Activated T-cell treated with anti-CD3 and anti-CD28 coated beads, Interleukin-2, amount 50 U/mL, for 4 hours (primary cell): Measurements from ENCODE around the gene H19. TPM values are rescaled to one million over a fixed set of nuclear protein-coding genes. Genes with fewer than 3 reads are reported as not detected.

Source experiments
- ATAC-seq, 2 donors: fragments of 200-7000 bp; cut with Tn5 transposase; one replicate each; pipeline ENCODE4 v1.10.0; 2021
- DNase-seq: peaks from one replicate; pipeline ENCODE4 v3.0.0-alpha.2; 2020
- H3K27me3 Mint-ChIP-seq: one replicate; pipeline ENCODE4 v1.8.0; 2021; ENCODE audit warnings: low read depth, mixed read lengths
- H3K36me3 Mint-ChIP-seq: one replicate; pipeline ENCODE4 v1.8.0; 2022; ENCODE audit warnings: mixed read lengths; ENCODE audit not compliant: insufficient read depth
- H3K4me1 Mint-ChIP-seq: one replicate; pipeline ENCODE4 v1.8.0; 2021; ENCODE audit warnings: low read depth, mixed read lengths
- H3K4me3 Mint-ChIP-seq: one replicate; pipeline ENCODE4 v1.8.0; 2021; ENCODE audit warnings: mild to moderate bottlenecking, moderate library complexity, mixed read lengths
- H3K9me3 Mint-ChIP-seq: one replicate; pipeline ENCODE4 v1.8.0; 2021; ENCODE audit warnings: mixed read lengths
- total RNA-seq, 3 donors: library from RNA; stranded (reverse); gene quantifications; one replicate each; pipeline ENCODE4 v1.2.1, GENCODE V29; 2021

The H19 gene
- total RNA-seq: 1 to 10 TPM in 1 of 3 donors, under 1 TPM in 2; 0.54 to 1.5 (median 0.79) TPM

DNA sequence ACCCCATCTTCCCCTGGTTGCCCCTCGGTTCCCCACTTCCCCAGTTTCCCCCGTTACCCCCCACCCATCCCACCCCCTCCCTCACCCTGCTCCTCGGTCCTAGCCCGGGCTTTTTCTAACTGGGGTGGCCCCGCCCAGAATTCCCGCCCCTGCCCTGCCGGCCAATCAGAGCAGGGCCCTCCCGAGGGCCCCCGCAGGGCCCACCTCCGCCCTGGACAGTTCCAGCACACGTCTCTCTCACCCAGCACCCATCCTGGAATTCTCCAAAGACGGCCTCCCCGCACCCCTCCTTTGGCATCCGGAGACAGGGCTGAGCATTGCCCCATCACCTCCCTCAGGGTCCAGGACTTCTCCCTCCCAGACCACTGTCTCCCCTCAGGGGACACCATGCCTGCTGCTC lies at the start of gene H19:
H19 (minus strand) TSS at position 88 of the 400 bp plus-strand sequence.
- DNase-seq: no peak
- ATAC-seq: no peak
- Mint-ChIP-seq H3K9me3 (no peaks in the 10 kb centered on the region), H3K36me3 (no peaks in the 10 kb centered on the region), H3K4me1 (no peaks in the 10 kb centered on the region), H3K27me3 (no peaks in the 10 kb centered on the region), H3K4me3 (no peak within 1 kb of the TSS)

GRCh38 chr11:2041963-2042362 lies 44.3 kb upstream of the H19 start:
- DNase-seq: no peak
- no peaks in the 10 kb centered on the region for H3K9me3 Mint-ChIP-seq
- H3K4me3 Mint-ChIP-seq: no peak overlapping the region
- H3K36me3 Mint-ChIP-seq: no peaks in the 10 kb centered on the region
- H3K4me1 Mint-ChIP-seq: no peaks in the 10 kb centered on the region
- ATAC-seq: no peak
- no peaks in the 10 kb centered on the region for H3K27me3 Mint-ChIP-seq

- H3K9me3 Mint-ChIP-seq: no peaks in the 10 kb centered on the region
- ATAC-seq (no peak), DNase-seq (no peak)
- no peaks in the 10 kb centered on the region for H3K36me3 Mint-ChIP-seq
- no peaks in the 10 kb centered on the region for H3K4me1 Mint-ChIP-seq
- no peaks in the 10 kb centered on the region for H3K27me3 Mint-ChIP-seq
- no peak overlapping the region for H3K4me3 Mint-ChIP-seq
Observed at GRCh38 chr11:2041153-2041552, 43.5 kb upstream of the H19 start.

GRCh38 chr11:2039198-2039759 lies 41.6 kb upstream of the H19 start:
- ATAC-seq: no peak

GRCh38 chr11:2036863-2037486 lies 39.3 kb upstream of the H19 start:
- peak; percentile 58 to 74 for ATAC-seq
- no peaks in the 10 kb centered on the region for H3K9me3 Mint-ChIP-seq
- no peaks in the 10 kb centered on the region for H3K4me1 Mint-ChIP-seq
- no peaks in the 10 kb centered on the region for H3K36me3 Mint-ChIP-seq
- no peaks in the 10 kb centered on the region for H3K27me3 Mint-ChIP-seq
- H3K4me3 Mint-ChIP-seq: no peak overlapping the region
- DNase-seq: no peak

More at GRCh38 chr11:2039198-2039759, 41.6 kb upstream of the H19 start:
- DNase-seq: no peak
- Mint-ChIP-seq H3K4me1 (no peaks in the 10 kb centered on the region), H3K27me3 (no peaks in the 10 kb centered on the region), H3K9me3 (no peaks in the 10 kb centered on the region), H3K4me3 (no peak overlapping the region), H3K36me3 (no peaks in the 10 kb centered on the region)

GRCh38 chr11:2035382-2035781 lies 37.7 kb upstream of the H19 start:
- Mint-ChIP-seq H3K4me3 (no peak overlapping the region), H3K9me3 (no peaks in the 10 kb centered on the region), H3K36me3 (no peaks in the 10 kb centered on the region), H3K27me3 (no peaks in the 10 kb centered on the region), H3K4me1 (no peaks in the 10 kb centered on the region)
- DNase-seq (no peak), ATAC-seq (no peak)

GRCh38 chr11:2031058-2031457 lies 33.4 kb upstream of the H19 start:
- Mint-ChIP-seq H3K4me3 (no peak overlapping the region), H3K36me3 (no peaks in the 10 kb centered on the region), H3K27me3 (no peaks in the 10 kb centered on the region), H3K4me1 (no peaks in the 10 kb centered on the region), H3K9me3 (no peaks in the 10 kb centered on the region)
- DNase-seq (no peak), ATAC-seq (no peak)

DNA sequence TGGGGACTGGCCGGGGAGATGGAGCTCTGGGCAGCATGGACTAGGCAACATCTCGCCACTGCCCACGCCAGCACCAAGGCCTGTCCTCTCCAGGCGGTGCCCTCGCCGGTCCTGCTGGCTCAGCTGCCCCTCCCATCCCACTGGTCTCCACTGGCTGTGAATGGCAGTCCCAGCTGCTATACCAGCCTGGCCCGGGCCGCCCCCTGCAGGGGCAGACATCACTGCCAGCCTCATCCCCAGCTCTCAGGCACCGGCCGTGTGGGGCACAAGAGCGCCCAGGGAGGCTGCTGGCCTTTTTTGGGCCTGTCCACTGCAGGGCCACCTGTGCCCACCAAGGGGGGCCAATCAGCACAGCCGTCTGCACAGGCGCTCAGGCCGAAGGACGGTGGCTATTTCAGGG lies 30.1 kb upstream of the H19 start:
- no peaks in the 10 kb centered on the region for H3K9me3 Mint-ChIP-seq

DNA sequence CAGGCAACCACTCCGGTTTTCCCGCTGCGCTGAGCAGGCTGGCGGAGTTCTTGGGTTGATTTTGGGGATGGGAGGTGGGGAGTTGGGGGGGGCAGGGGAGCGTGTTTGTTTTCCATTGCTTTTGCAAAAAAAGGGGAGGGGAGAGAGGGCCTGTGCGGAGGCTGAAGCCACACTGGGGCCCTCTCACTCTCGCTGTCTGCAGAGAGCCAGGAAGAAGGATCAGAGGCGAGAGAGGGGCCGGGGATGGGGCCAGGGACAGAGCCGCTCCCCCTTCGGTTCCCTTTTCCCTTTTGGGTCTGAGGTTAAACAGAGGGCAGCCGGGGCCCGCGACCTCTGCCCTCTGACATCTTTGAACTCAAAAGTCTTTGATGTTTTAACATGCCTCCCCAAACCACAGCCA lies 17.4 kb upstream of the H19 start:
- no peaks in the 10 kb centered on the region for H3K4me1 Mint-ChIP-seq
- DNase-seq (no peak), ATAC-seq (no peak)
- no peaks in the 10 kb centered on the region for H3K9me3 Mint-ChIP-seq
- H3K27me3 Mint-ChIP-seq: no peaks in the 10 kb centered on the region
- H3K36me3 Mint-ChIP-seq: no peaks in the 10 kb centered on the region
- no peak overlapping the region for H3K4me3 Mint-ChIP-seq

More for the DNA sequence above, 30.1 kb upstream of the H19 start:
- H3K4me3 Mint-ChIP-seq: no peak overlapping the region
- no peak for ATAC-seq
- H3K36me3 Mint-ChIP-seq: no peaks in the 10 kb centered on the region
- H3K4me1 Mint-ChIP-seq: no peaks in the 10 kb centered on the region
- no peak for DNase-seq
- no peaks in the 10 kb centered on the region for H3K27me3 Mint-ChIP-seq

GRCh38 chr11:2012440-2012839 lies 14.8 kb upstream of the H19 start:
- H3K9me3 Mint-ChIP-seq: no peaks in the 10 kb centered on the region
- no peak overlapping the region for H3K4me3 Mint-ChIP-seq
- no peaks in the 10 kb centered on the region for H3K36me3 Mint-ChIP-seq
- no peak for ATAC-seq
- H3K4me1 Mint-ChIP-seq: no peaks in the 10 kb centered on the region
- no peak for DNase-seq
- H3K27me3 Mint-ChIP-seq: no peaks in the 10 kb centered on the region

DNA sequence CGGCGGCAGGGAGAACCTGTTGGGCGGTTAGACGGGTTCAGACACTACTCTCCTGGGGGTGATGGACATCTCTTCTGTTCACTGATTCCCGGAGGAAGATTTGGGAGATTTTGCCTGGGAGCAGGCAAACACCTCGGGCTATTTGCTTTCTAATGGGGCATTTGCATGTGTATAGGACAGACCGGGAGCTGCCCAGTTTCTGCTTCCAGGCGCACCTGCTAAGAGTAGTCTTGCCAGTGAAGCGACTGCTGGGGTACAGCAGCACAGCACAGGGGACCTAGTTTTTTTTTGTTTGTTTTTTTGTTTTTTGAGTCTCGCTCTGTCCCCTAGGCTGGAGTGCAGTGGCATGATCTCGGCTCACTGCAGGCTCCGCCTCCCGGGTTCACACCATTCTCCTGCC lies 6.8 kb upstream of the H19 start:
- DNase-seq (no peak), ATAC-seq (no peak)
- Mint-ChIP-seq H3K27me3 (no peaks in the 10 kb centered on the region), H3K4me3 (no peak overlapping the region), H3K36me3 (no peaks in the 10 kb centered on the region), H3K4me1 (no peaks in the 10 kb centered on the region), H3K9me3 (no peaks in the 10 kb centered on the region)

DNA sequence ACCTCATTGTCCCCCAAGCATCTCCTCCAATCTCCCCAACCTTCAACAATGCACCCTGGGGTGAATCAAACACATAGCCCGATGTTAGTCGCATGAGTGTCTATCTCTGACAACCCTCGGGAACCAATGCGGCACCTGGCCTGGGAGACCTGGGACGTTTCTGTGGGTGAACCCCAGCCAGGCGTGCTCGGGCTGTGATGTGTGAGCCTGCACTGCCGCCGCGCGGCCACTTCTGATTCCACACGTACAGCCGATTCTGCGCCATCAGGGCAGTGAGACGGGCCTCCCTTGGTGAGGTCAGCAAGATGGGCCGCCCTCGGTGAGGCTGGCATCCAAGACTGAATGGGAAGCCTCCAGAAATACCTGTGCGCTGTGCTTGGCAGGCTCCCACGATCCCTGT lies 5.2 kb upstream of the H19 start:
- no peaks in the 10 kb centered on the region for H3K27me3 Mint-ChIP-seq
- no peaks in the 10 kb centered on the region for H3K9me3 Mint-ChIP-seq
- no peak overlapping the region for H3K4me3 Mint-ChIP-seq
- no peaks in the 10 kb centered on the region for H3K4me1 Mint-ChIP-seq
- no peak for DNase-seq
- ATAC-seq: peak; percentile 54 to 72
- no peaks in the 10 kb centered on the region for H3K36me3 Mint-ChIP-seq

DNA sequence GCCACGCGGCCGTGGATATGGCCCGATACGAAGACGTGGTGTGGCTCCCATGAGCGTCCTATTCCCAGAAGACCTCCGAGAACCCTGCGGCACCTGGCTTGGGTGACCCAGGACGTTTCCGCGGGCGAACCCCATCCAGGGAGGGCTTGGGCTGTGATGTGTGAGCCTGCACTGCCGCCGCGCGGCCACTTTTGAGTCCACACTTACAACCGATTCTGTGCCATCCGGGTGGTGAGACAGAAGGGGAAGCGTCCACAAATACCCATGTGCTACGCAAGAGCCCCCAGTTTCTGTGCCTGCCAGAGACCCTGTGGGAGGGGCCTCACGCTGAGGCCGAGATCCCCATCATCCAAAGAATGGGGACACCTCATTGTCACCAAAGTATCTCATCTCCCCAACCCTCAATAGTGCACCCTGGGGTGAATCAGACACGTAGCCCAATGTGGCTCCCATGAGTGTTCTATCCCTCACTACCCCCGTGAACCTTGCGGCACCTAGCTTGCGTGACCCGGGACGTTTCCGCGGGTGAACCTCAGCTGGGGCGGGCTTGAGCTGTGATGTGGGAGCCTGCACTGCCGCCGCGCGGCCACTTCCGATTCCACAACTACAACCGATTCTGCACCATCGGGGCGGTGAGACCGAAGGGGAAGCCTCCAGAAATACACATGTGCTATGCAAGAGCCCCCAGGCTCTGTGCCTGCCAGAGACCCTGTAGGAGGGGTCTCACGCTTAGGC lies 4.6 kb upstream of the H19 start:
- ATAC-seq (peak; percentile 64 to 67), DNase-seq (no peak)
- Mint-ChIP-seq H3K4me3 (no peak overlapping the region), H3K36me3 (no peaks in the 10 kb centered on the region), H3K4me1 (no peaks in the 10 kb centered on the region), H3K9me3 (no peaks in the 10 kb centered on the region), H3K27me3 (no peaks in the 10 kb centered on the region)

GRCh38 chr11:1998861-1999260 lies 1.2 kb upstream of the H19 start:
- no peaks in the 10 kb centered on the region for H3K4me1 Mint-ChIP-seq
- no peaks in the 10 kb centered on the region for H3K9me3 Mint-ChIP-seq
- no peak for ATAC-seq

DNA sequence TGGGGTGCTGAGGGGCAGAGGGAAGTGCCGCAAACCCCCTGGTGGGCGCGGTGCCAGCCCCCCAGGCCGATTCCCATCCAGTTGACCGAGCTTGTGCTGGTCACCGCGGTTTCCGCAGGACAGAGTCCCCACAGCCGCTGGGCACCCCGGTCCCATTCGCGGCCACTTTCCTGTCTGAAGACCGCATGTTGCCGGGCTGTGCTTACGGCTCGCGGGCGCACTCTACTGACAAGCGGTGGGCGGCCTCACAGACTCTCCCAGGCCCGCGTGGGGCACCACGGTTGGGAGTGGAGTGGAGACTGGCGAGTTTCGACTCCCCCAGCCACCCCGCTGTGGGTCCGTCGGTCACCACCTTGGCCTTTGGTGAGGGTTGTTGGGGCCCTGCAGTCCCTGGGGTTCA lies 648 bp upstream of the H19 start:
- ATAC-seq (no peak), DNase-seq (no peak)
- Mint-ChIP-seq H3K36me3 (no peaks in the 10 kb centered on the region), H3K4me3 (no peak overlapping the region), H3K4me1 (no peaks in the 10 kb centered on the region), H3K27me3 (no peaks in the 10 kb centered on the region), H3K9me3 (no peaks in the 10 kb centered on the region)

More at GRCh38 chr11:1998861-1999260, 1.2 kb upstream of the H19 start:
- H3K36me3 Mint-ChIP-seq: no peaks in the 10 kb centered on the region
- no peaks in the 10 kb centered on the region for H3K27me3 Mint-ChIP-seq
- DNase-seq: no peak
- no peak overlapping the region for H3K4me3 Mint-ChIP-seq
